ENCODE measurements around the gene CPTP.

CPTP gene

DNA sequence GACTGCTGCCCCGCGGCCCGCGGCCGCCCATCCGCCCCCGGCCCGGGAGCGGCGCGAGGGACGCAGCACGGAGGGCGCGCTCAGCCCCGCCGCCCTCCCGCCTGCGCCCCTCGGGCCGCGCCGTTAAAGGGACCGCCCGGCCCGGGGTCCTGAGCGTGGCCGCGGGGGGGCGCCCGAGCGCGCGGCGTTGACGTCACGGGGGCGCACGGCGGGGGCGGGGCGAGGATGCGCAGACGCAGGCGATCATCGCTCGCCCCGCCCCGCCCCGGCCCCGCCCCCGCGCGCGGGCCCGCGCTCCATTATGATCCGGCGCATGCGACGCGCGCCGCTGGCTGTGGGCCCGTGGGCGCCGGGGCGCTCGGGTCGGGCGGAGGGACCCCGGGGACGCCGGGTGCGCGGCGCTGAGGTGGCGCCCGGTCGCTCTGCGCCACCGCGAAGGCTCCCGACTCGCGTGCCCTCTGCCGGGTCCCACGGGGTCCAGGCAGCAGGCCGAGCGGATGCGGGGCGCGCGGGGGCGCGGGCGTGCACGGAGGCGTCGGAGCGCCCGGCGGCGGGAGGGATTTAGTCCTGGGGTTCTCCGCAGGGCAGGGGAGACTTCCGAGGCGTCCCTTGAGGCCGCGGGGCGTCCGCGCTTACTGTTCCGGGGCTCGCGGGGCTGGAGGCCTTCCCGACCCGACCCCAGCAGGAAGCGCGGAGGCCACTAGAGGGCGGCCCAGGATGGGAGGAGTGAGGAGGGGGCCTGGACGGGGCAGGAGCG lies 24.8 kb downstream of the CPTP start, which contains the start of gene DVL1:
Gene DVL1 (minus strand): TSS at position 163 of the 757 bp plus-strand sequence. CDS start 353 bp downstream, outside the sequence.
- peak; percentile 42 for DNase-seq (ENCODE audit: low spot score)

DNA sequence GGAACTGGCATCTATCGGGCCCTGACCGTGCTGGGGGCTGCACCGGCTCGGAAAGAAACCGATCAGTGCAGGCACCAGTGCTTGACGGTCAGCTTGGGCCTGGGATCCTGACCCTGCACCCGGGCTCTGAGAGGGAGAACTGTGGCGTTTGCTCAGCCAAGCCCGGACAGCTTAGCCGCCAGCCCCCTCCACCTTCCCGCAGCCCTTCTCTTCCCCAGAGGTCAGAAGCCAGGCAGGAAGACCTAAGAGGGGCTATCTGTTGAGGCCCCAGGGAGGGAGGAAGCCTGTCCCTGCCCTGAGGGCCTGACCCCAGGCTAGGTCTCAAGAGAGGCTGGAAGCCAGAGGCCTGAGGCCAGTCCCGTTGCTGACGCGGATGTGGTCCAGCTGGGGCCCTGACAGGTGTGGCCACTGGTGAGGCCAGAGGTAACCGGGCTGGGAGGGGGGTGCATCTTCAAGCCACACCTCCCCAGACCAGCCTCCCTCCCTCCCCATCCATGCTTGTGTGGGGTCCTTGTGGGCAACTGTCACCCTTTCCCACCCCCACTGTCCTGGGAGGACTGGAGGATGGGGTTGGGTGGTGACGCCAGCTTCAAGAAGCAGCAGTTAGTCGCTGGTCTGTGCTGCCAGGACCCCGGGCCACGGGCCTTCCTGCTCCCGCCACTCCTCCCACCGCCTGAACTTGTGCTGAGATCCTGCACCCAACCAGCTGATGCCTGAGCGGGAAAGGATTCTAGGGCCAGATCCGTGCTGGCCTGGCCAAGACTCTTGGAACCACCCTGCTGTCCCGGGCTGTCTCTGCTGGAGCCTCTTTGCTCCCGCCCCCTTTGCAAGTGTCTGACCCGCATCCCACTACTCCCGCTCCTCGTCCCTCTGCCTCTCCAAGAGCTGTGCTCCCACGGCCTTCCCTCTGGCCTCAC lies 27.2 kb downstream of the CPTP start:
- no peak for DNase-seq (ENCODE audit: low spot score)

DNA sequence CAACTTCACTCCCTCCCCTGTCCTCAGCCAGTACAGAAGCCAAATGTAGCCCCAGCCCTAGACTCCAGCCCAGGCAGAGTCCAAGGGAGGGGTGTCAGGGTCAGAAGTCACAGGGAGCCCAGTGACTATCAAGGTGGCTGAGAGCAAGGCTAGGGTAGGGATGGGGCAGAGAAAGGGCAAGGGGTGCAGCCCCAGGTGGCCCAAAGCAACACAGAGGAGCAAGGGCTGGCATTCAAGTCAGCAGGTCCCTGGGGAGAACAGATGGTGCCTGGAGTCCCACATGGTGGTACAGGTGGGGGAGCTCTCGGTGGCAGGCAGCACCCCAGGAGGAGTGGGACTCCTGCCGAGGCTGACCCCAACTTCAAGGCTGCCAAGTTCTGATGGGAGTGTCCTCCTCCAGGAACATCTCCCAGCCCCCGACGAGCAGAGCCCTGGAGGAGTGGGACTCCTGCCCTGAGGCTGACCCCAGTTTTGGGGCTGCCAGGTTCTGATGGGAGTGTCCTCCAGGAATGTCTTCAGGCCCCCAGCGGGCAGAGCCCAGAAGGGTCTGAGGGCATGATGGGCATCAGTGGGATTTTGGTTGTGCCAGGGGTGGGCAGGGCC lies 28.3 kb downstream of the CPTP start:
- no peak for DNase-seq (ENCODE audit: low spot score)

DNA sequence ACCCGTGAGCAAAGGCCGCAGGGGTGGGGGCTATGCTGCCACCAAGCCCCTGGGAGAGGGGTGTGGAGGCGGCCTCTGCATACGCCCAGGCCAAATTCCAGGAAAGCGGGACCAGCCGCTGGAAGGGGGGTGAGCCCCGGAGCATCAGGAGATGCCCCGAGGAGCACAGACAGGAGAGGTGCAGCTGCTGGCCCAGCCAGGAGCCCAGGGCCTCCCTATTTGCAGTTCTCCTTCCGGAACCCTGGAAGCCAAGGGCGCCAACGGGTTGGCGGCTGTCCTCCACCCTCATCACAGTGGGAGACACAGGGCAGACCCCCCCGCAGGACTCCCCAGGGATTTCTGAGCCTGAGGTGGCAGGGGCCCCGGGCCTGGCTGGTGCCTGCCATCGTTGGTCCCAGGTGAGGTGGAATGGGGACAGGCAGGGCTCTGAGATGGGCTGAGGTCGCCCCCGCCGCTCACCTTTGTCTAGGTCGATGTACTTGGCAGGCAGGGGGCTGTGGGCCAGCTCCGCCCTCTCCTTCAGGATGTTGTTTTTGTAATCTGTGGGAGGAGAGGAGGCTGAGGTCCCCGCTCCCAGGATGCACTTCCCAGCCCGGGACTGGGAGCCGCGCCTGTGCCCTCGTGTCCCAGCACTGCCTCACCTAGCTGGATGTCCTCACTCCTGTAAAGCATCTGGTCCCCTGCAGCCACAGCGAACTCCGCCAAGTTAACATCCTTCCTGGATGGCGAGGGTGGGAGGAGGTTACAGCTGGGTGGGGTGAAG lies 29.0 kb downstream of the CPTP start:
- no peak for DNase-seq (ENCODE audit: low spot score)

DNA sequence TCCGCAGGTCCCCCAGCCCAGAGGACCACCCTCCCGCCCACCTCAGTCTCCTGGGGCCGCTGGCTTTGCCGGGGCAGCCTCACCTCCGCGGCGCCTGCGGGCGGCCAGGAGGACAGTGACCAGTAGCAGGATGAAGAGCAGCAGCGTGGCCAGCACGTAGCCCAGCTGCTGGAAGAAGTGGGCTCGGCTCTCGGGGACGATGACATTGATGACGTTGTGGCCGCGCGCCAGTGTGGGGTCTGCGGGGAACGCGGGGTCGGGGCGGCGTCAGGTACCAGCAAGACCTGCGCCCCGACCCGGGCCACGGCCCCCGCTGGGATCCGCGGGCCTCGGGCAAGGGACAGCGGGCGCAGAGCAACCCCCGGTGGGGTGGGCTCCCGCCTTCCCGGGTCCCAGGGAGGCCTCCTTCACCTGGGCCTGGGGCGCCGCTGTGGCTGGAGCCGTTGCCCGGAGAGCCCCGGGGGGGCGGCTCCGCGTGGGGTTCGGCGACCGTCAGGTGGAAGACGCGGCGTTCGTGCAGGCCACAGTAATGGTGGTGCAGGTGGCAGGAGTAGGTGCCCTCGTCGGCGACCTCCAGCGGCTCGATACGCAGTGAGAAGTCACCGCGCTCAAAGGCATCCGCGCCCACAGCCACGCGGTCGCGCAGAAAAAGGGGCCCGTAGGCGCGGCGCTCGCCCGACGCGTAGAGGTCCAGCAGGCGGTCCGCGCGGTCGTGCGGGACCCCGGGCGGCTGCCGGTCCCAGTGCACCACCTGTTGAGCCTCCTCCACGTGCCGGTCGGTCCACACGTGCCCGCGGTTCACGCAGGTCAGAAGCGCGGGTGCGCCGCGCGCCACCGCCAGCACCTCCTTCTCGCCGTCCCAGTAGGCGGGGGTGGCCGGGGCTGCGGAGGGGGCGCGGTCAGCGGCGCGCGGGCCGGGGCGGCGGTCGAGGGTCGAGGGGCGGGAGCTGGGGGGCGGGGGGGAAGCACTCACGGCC lies 30.0 kb downstream of the CPTP start:
- no peak for DNase-seq (ENCODE audit: low spot score)

DNA sequence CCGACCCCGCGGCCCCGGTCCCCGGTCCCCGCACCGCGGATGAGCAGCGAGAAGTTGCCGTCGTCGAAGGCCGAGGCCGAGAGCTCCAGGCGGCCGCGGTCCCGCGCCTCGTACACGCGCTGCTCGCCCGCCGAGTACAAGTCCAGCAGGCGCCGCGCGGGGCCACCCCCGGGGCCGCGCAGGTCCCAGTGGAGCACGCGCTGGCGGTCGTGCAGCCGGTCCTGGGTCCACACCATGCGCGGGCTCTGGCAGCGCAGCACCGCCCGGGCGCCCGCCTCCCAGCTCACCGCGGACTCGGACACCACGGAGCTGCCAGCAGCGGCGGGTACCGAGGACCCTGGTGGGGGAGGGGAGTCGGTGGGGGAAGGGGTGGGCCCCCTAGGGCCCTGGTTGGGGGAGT lies 30.8 kb downstream of the CPTP start:
- DNase-seq (ENCODE audit: low spot score): no peak

DNA sequence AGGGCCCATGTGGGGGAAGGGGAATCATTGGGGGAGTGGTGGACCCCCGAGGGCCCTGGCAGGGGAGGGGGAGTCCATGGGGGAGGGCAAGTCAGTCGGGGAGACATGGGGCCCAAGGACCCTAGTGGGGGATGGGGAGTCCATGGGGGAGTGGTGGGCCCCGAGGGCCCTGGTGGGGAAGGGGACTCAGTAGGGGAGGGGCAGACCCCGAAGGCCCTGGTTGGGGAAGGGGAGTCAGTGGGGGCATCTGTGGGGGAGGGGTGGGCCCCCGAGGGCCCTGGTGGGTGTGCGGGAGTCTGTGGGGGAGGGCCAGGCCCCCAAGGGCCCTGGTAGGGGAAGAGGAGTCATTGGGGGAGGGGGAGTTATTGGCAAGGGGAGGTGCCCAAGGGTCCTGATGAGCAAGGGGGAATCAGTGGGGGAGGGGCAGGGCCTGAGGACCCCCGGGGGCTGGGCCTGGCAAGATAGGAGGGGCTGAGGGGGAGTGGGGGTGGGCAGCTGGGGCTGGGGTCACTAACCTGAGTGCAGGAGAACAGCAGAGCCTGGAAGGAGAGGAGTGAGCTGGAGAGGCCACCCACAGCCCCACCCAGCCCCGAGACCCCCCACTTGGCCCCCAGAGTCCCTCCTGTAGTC lies 31.7 kb downstream of the CPTP start:
- no peak for DNase-seq (ENCODE audit: low spot score)

DNA sequence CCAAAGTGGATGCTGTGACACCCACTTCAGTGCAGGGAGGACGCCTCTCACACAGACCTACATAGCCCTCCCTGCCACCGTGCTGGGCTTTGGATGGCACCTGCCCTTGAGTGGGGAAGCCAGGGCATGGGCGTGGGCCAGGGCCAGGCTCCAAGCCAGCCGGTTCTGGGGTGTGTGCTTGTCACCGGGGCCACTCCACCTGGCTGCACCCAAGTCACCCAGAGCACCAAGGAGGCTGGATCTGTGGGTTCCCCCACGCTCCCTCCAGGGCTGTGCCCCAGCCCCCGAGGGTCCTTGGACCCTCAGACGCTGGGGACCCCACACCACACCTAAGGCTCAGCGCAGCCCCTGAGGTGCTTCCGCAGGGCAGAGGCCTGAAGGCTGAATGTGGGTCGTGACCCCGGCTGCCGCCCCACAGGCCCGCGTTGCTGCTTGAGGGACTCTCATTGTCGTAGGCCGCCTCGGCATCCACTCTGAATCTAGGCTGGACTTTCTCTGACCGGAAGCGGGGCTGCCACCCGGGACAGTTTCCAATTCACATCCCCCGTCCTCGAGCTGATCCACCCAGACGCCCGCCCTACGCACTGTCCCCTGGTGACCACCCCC lies 32.3 kb downstream of the CPTP start:
- no peak for DNase-seq (ENCODE audit: low spot score)

DNA sequence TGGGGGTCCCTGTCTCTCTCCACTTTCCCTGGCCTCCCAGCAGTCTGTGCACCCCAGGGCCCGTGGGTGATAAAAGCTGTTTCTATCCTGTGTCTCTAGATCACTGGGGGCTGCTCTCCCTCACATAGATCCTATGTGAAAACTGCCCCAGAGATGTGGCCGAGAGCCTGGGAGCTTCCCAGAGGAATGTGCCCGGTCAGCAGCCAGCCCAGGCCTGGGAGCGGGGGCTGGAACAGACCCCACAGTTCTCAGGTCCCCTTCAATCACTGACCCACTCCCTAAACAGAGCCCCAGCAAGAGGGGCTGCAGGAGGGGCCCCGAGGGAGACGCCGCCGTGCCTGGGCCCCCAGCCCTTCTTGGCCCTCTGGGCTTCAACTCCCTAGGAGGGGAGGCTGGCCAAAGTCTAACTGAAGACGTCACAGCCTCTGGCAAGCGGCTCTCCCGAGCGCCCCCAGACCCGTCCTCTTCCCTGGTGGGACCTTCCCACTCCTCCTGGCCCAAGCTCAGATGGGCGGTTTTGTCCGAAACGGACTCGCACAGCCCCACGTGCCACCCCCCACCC lies 33.4 kb downstream of the CPTP start:
- DNase-seq (ENCODE audit: low spot score): no peak

DNA sequence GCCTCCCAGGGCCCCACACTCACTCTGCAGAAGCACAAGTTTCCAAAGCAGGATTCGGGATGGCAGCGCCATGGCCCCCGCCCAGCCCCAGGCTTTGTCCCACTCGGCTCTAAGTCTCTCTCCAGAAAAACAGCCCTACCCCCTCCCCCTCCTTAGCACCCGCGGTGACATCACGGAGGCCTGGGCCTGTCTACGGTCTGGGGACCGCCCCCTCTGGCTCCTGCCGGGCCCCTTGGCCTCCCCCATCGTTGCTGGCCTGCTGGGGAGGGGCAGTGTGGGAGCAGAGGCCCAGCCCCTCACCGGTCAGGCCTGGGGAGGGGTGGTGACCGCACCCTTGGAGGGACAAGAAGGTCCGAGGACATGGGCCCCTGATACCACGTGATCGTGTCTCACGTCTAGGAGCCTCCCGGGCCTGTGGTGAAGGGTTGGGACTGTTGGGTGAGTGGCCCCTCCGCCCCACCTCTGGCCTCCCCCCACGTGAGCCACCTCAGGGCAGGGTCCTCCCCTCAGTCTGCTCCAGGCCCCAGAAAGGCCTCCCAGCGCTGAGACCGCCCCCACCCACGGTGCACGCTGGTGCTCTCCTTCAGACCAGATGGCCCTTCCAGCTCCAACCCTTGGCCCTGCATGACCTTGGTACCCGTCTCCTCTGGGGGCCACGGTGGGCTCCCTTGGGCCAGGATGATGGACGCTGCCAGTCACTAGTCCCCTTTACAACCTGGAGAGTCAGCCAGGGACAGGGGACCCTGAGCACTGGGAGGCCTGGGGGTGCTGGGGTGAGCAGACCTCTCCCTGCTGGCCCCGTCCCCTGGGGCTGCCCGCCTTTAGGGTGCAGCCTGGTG lies 34.0 kb downstream of the CPTP start, which contains the start of gene MXRA8:
Gene MXRA8 (minus strand): TSS at position 123 of the 839 bp plus-strand sequence. CDS start 51 bp downstream, at position 72.
- DNase-seq (ENCODE audit: low spot score): no peak

DNA sequence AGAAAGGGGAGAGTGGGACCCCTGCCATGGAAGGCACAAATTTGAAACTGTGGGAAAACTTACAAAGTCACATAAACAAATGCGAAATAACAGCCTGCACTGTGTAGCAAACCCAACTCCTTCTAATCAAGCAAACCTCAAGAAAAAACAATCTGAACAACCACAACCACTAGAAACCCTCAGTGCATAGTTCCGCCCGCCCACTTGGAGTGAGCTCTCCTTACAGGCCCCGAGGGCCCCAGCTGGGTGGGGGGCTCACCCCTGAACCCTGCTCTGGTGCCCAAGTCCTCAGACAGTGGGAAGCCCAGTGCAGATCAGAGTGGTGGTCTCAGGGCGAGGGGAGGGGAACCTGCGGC lies 34.7 kb downstream of the CPTP start:
- no peak for DNase-seq (ENCODE audit: low spot score)

DNA sequence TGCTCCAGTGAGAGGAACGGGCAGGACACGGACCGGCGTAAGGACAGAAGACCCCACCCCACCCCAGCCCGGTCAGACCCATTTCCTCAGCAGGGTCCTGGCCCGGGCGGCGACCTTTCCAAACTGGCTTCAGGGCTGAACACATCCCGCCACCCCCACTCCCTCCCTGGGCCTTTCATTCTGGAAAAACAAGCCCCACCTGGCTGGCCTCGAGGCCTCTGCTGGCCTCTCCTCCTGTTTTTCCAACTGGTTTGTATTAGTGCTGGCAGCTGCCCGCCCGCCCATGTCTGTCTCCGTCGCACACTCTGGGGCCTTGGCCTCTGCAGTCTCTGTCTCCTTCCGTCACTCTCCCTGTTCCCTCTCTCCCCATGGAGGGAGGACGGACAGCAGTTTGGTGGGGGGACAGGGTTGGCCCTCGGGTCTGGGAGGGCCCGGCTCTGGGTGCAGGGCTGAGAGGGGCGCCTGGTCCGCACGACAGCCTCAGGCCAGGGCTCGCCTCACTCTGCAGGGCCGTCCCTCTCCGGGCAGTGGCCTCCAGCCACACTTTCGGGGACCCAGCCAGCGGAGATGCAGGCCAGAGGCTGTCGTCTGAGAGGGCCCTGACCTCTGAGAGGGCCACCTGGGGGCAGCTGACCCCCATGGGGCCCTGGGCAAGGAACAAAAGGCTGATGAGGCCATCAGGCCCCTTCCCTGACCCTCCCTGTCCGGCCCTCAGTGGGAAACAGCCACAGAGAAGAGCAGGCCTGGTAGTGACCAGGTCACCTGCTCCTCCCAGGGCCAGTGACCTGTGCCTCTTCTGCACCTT lies 35.3 kb downstream of the CPTP start:
- DNase-seq (ENCODE audit: low spot score): no peak

DNA sequence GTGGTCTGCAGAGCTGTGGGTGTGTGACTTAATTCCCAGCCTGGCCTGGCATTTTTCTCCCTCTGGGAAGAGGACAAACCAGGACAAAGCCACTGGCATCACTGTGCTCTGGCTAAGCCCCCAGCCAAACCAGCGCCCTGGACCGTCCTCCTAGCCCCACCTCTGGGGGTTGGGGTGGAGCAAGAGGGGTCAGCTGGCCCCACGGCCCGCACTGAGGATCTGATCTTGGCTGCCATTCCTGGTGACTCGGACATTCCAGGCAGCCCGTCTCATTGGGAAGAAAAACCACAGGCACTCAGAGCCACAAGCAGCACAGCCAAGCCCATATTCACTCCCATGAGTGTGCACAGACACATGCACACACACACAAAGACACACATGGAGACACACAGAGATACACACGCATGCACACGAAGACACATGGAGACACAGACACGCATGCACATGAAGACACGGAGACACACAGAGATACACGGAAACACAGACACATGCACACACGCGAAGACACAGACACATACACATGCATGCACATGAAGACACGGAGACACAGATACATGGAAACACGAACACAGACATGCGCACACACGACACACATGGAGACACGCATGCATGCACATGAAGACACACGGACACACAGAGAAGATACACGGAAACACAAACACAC lies 36.0 kb downstream of the CPTP start:
- no peak for DNase-seq (ENCODE audit: low spot score)

DNA sequence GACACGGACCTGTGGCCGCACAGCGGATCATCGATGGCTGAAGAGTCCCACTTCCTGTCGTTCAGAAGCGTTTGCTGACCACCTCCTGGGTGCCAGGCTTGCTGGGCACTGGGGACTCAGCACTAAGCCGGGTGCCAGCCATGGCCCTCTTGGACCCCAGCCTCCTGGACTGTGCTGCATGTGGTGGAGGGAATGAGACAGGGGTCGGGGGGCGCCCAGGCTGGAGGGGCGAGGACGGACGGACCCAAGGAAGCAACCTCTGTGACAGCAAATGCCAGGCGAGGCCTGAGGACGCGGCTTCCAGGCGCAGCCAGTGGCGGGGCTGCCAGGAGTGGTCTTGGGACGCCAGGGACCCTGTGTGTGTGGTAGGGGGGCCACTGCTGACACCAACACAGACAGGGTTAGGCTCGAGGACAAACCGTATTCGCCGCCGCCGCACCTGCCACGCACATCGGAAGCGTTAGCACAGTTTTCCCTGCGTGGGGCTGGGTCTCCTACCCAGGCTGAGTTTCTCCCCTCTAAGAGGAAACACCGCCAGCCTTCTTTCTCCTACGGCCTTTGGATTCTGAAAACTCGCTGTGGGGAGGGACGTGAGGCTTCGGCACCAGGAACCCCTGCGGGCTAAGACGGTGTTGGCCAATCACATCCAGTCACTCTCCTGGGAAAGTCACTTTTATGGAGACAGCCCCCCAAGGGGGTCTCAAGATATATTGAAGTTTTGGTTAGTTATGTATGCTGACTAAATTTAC lies 36.8 kb downstream of the CPTP start:
- DNase-seq (ENCODE audit: low spot score): no peak

DNA sequence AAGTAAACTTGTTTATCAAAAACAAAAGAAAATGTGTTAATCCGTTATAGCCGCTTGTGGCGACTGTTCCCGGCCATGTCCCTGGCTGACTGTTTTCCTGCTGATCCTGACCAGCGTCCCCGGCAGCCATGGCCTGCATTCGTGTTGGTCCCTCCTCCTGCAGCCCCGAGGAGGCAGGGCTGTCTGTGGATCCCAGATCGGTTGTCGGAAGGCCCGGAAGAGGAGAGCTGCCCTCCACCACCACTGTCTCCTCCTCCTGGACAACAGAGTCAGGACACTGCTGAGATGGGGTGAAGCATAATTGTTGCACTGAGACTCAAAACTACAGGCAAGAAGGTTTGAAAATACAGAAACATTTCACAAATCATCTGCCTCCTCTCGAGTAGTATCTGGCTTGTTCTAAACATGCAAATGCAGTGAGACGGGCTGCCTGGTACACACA lies 37.4 kb downstream of the CPTP start:
- no peak for DNase-seq (ENCODE audit: low spot score)

DNA sequence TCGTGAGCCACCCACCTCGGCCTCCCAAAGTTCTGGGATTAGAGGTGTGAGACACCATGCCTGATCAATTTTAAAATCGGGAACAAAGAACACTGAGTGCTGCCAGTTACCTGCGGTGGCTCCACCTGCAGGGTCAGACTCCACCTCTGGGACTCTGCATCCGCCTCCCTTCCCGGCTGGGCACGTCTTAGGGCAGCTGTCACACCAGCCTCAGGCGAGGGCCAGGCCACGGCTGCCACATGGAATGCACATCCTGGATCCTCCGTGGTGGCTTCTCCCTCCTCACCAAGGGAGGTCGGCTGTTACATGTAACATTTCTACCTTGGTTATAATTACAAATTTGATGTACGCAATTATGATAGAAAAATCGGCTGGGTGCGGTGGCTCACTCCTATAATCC lies 39.7 kb downstream of the CPTP start:
- no peak for DNase-seq (ENCODE audit: low spot score)

Measured in cerebellar cortex (tissue), 1 donor.